CD4-positive, alpha-beta T cell treated with Interleukin-15 for 4 hours (primary cell): ENCODE data around the gene SORCS1.
"Not testable (repeated sequence)": the region's sequence is repeated elsewhere in the genome, so short reads cannot be mapped to it uniquely, and the experiment has no call there.

ENCODE experiments used
- DNase-seq: peaks from one replicate; pipeline ENCODE4 v3.0.0-alpha.2; 2020; ENCODE audit warnings: low spot score

SORCS1 gene

DNA sequence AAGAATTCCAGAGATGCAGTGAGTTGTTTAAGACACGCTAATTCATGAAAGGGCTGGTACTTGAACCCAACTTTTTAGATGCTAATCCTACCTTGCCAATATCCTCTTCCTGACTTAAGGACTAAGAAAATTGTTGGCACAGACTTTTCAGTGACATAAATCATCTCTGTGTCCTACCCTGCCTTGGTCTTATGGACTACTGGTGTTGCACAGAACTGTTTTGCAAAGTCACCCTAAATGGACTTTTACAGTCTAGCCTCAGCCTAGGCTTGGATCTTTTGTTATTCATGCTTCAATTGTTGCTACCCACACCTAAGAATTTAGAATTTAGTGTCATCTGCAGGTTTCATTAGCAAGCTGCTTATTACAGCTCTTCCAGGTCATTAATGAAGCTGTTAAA is 112.7 kb downstream of the SORCS1 start:
- no peak for DNase-seq

DNA sequence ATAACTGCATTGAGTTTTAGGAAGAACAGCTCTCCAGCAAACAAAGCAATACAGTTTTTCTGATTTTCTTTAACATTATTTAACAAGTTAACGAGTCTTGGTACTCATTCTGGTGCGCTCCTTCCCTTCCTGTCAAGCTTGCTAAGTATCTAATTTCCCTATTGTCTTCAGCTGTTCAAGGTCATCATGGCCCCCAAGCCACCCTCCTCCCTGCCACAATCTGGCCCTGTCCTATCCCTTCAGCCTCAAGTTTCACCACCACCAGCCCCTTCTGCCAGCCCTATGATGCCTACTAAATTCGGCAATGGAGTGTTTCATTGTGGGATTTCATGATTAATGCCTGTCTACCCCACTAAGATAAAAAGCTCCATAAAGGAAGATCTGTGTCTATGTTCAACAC is 121.0 kb downstream of the SORCS1 start:
- no peak for DNase-seq

DNA sequence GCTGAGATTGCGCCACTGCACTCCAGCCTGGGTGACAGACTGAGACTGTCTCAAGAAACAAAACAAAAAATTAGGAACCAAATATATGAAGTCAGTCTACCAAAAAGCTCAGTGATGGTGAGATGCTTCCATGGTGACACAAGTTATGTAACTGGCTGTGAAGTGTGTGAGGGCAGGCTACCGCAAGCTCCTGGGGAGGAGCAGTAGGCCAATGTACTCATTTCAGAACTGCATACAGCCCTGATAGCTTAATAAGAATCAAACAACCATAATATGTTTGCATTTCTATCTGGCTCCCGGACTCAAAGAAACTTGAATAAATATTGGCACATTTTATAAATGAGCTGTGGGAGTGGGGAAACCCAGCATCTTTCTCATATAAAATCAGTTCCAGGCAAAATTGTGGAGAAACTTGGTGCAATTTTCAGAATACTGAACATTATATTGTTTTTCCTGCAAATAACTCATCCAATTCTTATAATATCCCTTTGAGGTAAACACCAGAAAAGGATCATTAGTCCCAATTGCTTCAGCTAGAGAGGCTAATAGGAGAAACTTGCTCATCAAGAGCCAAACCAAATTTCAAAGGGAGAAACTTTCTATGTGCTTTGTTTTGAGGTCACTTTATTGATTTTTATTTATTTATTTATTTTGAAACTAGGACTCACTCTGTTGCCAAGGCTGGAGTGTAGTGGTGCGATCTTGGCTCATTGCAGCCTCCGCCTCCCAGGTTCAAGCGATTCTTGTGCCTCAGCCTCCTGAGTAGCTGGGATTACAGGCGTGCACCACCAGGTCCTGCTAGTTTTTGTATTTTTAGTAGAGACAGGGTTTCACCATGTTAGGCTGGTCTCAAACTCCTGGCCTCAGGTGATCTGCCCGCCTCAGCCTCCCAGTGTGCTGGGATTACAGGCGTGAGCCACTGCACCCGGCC is 127.0 kb downstream of the SORCS1 start:
- no peak for DNase-seq

DNA sequence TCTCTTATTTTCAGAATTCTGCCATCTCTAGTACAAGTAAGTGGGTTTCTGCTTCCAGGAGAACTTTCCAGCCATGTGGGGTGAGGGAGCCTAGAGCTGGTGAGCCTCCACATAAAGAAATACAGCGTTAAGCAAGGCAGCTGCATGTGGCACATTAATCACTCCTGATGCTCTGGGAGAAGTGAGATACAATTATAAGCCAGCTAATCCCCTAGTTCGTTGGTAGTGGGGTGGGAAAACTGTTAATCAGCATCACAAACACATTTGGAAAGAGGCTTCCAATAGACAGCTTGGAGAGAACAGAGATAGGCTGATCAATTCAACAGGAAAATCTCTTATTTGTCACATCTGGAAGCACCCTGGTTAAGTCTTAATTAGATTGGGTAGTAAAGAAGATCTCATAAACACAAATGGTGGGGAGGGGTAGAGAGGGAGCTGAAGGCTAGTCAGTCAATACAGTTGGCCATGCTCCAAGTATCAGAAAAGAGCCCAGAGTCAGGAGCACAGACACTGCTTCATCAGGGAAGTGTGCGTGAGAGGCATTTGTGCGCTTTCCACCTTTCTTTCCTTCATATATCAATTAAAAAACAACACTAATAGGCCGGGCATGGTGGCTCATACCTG is 130.6 kb downstream of the SORCS1 start:
- DNase-seq: no peak

DNA sequence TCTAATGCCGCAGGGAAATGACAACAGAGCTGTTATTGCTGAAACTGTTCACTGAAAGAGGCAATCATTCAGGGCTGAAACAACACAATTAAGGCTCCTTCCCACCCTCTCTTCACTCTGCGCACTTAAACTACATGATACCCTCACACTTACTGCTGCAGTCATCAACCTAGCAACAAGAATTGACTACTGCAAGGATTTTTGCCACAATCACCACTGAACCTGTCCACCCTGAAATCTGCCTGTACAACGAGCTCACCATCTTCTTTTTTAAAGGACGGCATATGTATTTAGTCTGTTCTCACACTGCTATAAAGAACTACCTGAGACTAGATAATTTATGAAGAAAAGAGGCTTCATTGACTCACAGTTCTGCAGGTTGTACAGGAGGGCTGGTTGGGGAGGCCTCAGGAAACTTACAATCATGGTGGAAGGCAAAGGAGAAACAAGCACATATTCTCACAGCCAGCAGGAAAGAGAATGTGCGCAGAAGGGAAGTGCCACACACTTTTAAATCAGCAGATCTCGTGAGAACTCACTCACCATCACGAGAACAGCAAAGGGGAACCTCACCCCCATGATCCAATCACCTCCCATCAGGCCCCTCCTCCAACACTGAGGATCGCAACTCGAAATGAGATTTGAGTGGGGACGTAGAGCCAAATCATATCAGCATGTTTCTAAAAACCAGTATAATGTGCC is 131.7 kb downstream of the SORCS1 start:
- no peak for DNase-seq

DNA sequence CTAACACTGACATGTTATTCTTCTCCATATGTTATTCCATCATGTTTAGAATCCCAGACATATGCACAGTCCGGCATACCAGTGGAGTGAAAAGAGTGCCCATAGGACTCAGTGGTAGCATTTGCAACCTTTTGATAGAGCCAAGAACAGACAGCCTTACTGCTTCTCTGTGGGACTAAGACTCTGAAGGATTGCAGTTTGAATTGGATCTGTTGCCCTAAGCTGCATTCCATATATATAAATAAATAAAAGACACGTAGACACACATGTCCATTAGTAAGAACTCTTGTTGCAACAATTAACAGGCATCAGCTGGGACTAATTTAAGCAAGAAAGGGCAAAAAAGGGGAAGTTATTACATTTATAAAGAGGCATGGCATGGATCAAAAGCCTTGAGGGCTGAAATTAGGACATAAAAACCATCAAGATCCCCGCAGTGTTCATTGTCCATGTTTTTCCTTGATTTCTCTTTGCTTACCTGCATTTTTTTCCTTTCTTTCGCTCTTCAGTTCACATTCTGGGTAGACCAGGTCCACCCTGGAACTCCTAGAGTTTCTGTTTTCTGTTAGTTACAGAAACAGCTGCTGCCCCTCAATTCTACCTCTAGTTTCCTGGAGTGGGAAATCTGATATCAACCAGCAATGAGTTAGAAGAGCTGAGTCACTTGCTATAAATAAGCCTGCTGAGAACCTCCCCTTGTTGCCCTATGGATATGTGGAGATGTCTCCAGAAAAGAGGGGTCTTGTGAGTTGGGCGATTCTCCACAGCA is 132.4 kb downstream of the SORCS1 start:
- no peak for DNase-seq

DNA sequence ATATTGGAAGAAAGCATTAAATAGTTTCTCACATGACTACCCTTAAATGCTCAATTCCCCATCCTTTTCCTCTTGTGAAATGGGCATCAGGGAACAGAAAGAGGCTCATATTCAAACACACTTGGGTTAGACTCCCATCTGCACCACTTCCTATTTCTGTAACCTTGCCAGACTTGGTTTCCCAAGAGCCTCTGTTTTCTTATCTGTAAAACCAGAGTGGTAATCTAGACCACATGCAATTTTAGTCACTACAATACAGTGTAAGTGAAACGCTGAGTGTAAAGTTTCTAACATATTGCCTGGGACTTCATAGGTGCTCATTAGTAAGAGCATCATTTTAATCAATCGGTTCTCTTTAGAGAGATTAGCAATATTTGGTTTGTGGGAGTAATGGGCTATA is 136.3 kb downstream of the SORCS1 start:
- DNase-seq: no peak

DNA sequence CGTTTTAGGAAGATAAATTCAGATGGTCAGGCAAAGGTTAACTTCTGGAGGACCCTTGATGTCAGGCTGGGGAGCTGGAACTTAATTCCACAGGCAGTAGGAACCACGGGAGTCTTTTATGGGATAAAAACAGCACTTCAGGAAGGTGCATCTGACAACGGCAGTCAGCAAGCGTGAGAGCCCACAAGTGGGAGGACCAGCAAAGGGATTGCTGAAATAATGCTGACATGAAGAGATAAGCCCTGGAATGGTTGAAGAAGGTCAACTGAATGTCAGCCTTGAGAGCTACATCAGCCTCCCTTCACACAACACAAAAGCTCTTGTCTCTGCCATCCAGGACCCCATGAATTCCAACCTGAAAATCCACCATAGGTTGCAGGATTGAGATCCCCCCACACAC is 138.8 kb downstream of the SORCS1 start:
- no peak for DNase-seq

DNA sequence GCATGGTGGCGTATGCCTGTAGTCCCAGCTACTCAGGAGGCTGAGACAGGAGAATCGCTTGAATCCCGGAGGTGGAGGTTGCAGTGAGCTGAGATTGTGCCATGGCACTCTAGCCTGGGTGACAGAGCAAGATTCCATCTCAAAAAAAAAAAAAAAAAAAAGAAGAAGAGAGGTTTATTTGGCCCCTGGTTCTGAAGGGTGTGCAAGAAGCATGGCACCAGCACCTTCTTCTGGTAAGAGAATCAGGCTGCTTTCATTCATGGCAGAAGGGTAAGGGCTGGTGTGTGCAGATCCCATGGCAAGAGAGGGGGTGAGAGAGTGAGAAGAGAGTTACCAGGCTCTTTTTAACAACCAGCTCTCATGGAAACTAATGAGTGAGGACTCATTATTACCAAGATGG is 140.5 kb downstream of the SORCS1 start:
- DNase-seq: not testable (repeated sequence)

DNA sequence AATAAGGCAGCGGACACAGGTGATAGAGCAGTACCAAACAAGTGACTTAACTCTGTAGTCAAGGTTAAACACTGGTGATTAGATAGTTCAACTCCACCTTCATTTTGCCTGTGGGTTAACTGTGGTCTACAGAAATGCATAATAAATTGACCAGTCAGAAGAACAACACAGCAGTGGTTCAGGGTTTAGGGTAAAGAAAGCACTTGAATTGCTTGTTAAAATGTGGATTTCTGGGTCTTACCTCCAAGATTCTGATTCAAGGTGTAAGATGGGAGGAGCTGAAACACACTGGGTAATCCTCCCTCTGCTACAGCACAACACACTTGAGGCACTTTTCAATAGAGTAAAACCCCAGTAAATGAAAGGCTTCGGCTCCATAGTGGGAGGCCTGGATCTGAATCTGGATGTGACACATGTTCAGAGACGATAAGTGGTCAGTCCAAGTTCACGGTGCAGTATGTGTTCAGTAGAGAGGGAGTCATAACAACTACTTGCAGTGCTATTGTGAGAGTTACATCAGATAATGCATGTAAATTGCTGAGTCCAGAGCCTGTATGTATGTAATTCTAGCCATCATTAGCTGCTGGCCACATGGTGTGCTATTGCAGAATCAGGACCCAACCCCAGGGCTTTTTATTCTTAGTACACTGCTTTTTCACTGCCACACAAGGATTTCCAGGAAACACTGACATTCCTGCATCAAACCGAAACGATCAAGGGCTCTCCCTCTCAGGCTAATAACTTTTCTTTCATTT is 141.7 kb downstream of the SORCS1 start:
- no peak for DNase-seq

DNA sequence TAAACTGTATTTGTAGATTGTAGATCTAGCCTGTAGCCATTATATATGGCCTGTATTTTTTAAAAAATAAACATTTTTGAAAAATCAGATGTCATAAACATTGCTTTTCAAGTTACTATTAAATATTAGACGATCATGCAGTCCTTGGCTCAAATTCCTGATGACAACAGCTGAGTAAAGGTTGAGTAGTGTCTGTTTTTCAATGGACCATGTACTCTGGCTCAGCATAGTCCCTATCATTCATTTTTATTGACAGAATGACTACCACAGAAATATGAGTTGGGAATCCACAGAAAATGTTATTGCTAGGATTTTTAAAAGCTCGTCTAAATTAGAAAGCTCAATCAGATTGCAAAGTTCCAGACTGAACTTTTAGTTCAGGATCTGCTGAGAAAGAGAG is 145.4 kb downstream of the SORCS1 start:
- DNase-seq: no peak

DNA sequence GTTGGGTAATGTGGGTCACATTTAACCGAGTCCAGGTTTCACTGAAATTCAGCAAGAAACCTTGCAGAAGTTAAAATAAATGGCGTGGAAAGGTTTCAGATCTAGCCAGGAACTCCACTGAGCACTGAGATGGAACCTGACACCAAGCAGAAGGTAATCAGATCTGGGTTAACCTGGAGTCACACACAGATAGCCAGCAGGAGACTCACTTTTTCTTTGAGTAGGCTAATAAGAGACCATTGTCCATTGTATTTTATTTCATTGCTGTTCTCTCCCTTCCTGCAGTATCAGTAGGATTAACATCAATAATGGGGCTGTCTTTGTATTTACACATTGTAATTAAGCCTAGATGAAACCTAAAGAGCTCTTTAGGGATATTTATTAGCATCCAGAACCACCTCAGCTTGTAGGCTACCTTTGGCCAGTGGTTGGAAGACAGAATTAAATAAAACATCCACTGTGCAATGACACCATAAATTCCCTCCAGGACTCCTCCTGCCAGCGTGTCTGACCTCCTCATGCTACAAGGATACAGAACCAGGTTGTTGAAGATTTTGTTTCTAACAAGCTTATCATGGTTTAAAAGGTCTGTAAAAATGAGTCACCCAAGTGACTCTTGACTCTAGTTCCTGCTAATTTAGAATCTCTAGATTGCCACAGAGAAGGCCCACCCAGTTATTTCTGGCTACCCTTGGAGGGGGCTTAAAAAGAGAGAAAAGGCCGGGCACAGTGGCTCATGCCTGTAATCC is 151.1 kb downstream of the SORCS1 start:
- DNase-seq: no peak

DNA sequence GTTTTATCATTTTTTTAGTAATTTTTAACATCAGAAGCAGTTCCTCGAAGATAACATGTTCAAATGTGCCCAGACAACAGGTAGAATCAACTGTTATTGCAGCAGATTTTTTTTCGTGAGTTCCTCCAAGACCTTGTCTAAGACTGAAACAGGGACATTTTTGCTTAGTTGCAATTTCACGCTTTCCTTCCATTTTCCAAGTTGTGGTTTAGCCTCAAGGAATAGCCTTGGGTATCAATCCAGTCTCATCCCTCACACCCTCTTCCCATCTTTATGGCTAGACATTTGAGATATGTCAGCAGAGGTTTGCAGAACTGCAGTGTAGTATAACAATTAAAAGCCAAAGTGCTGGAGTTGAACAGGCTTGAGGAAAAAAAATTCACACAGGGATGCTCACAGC is 152.5 kb downstream of the SORCS1 start:
- DNase-seq: no peak

DNA sequence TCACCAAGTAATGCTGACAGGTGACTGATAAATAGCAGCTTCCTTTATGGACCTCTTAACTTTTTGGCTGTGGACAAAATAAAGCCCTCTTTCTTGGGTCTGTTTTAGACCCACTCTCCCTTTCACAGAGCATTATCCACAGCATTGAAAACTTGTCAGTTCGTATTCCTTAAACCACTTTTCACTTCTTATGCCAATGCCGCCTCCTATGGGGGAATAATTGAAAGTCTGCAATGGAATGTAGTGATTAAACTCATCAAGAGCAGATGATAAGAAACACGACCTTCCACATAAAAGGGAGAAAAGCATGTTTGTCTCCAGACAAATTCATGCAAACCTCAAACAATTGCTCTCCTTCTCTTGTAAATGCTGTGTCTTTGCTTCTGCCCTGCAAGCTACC is 153.4 kb downstream of the SORCS1 start:
- no peak for DNase-seq

DNA sequence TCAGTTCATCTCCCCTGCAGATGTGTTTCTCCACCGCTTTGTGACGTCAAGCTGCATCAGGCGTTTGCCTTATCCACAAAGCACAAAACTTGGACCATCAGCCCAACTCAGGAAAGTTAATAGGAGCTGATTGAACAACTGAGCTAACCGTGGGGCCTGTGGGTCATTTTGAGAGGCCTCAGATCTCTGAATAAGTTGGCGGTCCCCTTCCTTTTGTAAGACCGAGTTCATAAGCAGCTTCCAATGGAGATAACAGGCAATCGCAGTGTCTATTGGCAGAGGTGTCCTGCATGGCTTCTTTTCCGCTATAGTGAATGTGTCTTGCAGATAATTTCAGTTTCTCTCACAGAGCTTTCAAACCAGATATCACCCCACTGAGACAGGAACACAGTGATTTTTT is 154.0 kb downstream of the SORCS1 start:
- DNase-seq: no peak

DNA sequence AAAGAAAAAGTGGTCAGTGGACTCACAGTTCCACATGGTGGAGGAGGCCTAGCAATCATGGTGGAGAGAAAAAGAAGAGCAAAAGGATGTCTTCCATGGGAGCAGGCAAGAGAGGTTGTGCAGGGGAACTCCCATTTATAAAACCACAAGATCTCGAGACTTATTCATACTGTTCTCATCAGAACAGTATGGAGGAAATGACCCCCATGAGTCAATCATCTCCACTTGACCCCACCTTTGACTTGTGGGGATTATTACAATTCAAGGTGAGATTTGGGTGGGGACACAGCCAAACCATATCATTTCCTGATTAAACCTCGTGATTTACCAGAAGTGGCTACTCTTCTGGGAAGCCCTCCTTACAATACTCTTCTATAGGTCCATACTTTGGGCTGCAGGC is 160.1 kb downstream of the SORCS1 start:
- DNase-seq: no peak

DNA sequence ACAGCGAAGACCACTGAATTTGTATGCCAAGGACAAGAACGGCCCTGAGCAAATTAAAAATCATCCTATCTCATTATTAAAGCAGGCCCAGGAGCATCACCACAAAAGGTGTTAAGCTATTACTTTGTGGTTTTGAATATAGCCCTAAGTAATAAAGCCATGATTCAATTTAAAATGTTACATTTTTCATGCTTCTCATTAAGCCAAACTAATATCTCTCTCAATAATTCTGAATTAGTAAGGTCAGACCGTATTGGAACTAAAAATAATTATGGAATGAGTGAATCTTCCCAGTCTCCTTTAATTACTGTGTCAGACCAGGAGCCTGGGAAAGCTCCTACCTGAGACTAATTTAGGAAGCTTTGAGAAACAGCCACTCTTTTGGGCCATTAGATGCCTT is 162.4 kb downstream of the SORCS1 start:
- DNase-seq: no peak

DNA sequence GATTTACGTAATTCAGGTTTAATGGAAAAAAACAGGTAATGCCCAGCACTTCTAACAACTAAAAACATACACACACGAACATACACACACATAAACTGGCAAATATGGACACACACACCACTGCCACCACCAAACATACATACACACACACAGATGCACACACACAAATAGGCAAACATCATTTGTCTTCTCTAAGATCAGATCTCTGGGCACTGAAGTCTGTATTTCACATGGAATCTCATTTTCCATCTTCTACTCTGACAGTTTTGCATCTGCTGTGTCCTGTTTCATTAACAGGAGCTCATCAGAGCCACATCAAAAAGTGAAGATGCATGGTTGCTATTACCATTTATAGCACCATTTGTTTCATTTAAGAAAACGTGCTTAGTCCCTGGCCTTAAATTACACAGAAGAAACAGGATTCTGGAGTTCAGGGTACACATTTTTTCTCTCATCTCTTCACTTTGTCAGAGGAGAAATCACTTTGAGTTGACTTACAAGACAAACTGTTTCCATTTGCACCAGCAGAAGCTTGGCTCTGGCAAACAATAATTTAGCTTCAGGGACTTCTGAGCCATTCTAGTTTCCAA is 165.3 kb downstream of the SORCS1 start:
- DNase-seq: no peak

DNA sequence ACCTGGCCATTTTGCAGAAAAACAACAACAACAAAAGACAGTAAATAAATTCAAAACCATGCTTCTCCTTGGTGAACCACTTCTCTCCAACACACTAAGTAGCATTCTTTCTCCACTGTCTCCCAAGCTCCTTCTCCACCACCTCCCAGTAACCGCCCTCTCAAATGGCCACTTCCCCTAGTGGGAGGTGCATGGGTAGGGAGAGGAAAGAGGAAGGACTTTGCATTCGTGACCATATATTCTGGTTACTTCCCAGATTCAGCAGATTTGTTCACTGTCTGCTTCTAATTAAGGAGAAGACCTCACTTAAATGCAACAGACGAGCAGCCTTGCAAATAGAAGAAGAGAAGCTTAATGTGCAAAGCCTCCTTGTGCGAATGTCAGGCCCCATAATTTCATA is 166.8 kb downstream of the SORCS1 start:
- no peak for DNase-seq

DNA sequence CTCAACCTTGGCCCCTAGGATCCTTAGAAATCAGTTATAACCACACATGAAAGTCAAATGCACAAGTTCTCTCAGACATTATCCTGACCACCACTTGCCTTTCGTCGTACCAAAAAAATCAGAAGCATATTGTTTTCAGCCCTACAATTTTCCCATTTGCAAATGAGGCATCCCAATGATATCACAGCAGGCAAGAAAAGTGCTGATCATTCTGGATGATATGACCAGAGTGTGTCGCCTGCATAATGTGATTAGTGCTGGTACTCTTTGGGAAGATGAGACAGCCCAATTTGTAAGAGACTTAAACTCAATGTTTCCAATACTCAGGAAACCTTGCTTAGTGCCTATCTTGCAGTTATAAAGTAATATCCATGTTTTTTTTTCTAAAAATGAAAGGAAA is 168.0 kb downstream of the SORCS1 start:
- DNase-seq: no peak
